ENCODE data around the gene ARMC6.

The ARMC6 gene

DNA sequence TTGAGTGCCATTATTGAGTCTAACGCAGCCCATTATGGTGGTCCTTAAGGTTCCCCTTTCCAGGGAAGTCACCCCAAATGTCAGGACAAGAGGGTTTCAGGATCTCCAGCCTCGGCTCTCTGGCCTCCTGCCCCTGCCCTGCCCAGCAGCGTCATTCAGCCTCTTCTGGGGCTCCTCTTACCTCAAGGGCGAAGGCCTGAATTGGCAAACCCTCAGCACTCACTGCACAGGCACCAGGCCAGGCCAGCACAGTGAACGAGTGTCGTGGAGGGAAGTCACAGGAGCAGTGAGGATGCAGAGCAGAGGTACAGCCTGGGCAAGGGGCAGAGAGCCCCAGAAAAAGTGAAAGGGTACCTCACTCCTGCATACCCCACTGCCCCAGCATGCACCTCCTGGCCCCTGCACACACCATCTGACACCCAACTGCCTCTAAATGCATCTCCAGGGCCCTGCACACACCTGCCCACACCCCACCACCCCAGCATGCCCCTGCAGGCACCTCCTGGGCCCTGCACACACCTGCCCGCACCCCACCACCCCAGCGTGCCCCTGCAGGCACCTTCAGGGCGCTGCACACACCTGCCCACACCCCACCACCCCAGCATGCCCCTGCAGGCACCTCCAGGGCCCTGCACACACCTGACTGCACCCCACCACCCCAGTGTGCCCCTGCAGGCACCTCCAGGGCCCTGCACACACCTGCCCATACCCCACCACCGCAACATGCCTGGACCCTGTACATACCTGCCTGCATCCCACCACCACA, 50.2 kb downstream of the ARMC6 start:
- Histone ChIP-seq H3K27ac (ENCODE audit: low read length) (no peak overlapping the region), H3K4me3 (ENCODE audit: low read length) (no peak overlapping the region), H3K36me3 (replicated peaks; ENCODE audit: insufficient read depth, low read length) (no peaks in the 10 kb centered on the region), H3F3A (ENCODE audit: insufficient read depth, low read length) (no peaks in the 10 kb centered on the region), H2AFZ (ENCODE audit: low read length) (no peak overlapping the region), H4K20me1 (ENCODE audit: insufficient read depth, low read length) (no peaks in the 10 kb centered on the region), H3K27me3 (replicated peaks; ENCODE audit: insufficient read depth, low read length) (no peaks in the 10 kb centered on the region), H3K9me3 (replicated peaks; ENCODE audit: insufficient read depth, low read length) (no peaks in the 10 kb centered on the region), H3K9ac (ENCODE audit: low read length) (no peak overlapping the region), H3K9me2 (replicated peaks; ENCODE audit: insufficient read depth, low read length) (no peaks in the 10 kb centered on the region), H3K79me2 (ENCODE audit: low read length) (peaks cover 54% of the 10 kb centered on the region), H3K4me2 (ENCODE audit: low read depth, low read length) (no peak overlapping the region), H3K4me1 (ENCODE audit: low read length) (no peaks in the 10 kb centered on the region)
- TF ChIP-seq EZH2phosphoT487 (IDR thresholded peaks at IDR 0.05; ENCODE audit: low read length) (no peak), EZH2 (optimal IDR thresholded peaks at IDR 0.05; ENCODE audit: low read depth, low read length) (no peak)
- TF ChIP-seq, protein P1, sequence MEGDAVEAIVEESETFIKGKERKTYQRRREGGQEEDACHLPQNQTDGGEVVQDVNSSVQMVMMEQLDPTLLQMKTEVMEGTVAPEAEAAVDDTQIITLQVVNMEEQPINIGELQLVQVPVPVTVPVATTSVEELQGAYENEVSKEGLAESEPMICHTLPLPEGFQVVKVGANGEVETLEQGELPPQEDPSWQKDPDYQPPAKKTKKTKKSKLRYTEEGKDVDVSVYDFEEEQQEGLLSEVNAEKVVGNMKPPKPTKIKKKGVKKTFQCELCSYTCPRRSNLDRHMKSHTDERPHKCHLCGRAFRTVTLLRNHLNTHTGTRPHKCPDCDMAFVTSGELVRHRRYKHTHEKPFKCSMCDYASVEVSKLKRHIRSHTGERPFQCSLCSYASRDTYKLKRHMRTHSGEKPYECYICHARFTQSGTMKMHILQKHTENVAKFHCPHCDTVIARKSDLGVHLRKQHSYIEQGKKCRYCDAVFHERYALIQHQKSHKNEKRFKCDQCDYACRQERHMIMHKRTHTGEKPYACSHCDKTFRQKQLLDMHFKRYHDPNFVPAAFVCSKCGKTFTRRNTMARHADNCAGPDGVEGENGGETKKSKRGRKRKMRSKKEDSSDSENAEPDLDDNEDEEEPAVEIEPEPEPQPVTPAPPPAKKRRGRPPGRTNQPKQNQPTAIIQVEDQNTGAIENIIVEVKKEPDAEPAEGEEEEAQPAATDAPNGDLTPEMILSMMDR (IDR thresholded peaks at IDR 0.05; ENCODE audit: low read length): no peak
- DNase-seq: no peak

DNA sequence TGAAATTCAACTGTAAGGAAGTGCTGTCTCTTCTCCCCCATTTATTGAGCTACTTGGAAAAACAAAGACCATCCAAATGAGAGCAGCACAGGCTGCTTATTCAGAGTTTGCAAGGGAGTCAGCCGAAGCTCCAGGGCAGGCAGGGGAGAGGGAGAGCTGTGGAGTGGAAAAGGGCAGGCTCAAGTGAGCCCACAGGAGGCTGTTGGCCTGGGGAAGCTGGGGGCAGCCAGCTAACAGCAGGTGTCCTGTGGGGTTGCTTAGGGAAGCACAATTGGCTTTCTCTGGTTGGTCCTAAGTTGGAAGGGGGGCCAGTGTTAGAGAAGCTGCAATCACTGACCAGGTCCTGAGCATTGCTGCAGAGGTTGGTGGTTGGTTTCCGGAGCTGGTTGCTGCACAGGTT, 54.3 kb downstream of the ARMC6 start:
- Histone ChIP-seq H3K9ac (ENCODE audit: low read length) (no peak overlapping the region), H2AFZ (ENCODE audit: low read length) (no peak overlapping the region), H3K4me1 (ENCODE audit: low read length) (no peaks in the 10 kb centered on the region), H3K36me3 (replicated peaks; ENCODE audit: insufficient read depth, low read length) (no peaks in the 10 kb centered on the region), H3K27ac (ENCODE audit: low read length) (no peak overlapping the region), H3K27me3 (replicated peaks; ENCODE audit: insufficient read depth, low read length) (no peaks in the 10 kb centered on the region), H3K4me3 (ENCODE audit: low read length) (no peak overlapping the region), H3K9me2 (replicated peaks; ENCODE audit: insufficient read depth, low read length) (no peaks in the 10 kb centered on the region), H3K9me3 (replicated peaks; ENCODE audit: insufficient read depth, low read length) (no peaks in the 10 kb centered on the region), H4K20me1 (ENCODE audit: insufficient read depth, low read length) (no peaks in the 10 kb centered on the region), H3F3A (ENCODE audit: insufficient read depth, low read length) (no peaks in the 10 kb centered on the region), H3K79me2 (ENCODE audit: low read length) (peaks cover 39% of the 10 kb centered on the region), H3K4me2 (ENCODE audit: low read depth, low read length) (no peak overlapping the region)
- no peak for TF ChIP-seq EZH2phosphoT487 (IDR thresholded peaks at IDR 0.05; ENCODE audit: low read length)
- no peak for TF ChIP-seq EZH2 (optimal IDR thresholded peaks at IDR 0.05; ENCODE audit: low read depth, low read length)
- TF ChIP-seq, protein P1 (IDR thresholded peaks at IDR 0.05; ENCODE audit: low read length): no peak
- DNase-seq: no peak

DNA sequence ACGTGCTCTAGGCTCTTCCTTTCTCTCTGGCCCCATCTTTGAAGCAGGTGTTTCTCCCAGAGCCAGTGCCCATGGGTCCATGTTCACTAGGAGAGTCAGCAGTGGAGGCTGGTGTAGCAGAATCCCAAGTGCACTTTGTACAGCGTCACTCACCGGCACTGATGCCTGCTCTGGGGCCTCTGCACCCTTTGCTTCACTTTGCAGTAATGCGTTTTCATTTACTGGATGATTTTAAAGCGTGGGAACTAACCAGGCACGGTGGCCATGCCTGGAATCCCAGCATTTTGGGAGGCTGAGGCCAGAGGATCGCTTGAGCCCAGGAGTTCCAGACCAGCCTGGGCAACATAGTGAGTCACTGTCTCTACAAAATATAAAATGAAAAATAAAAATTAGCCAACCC, 61.1 kb downstream of the ARMC6 start:
- TF ChIP-seq EZH2phosphoT487 (IDR thresholded peaks at IDR 0.05; ENCODE audit: low read length) (no peak), EZH2 (optimal IDR thresholded peaks at IDR 0.05; ENCODE audit: low read depth, low read length) (no peak)
- TF ChIP-seq, protein P1 (IDR thresholded peaks at IDR 0.05; ENCODE audit: low read length): no peak
- no peak overlapping the region for H3K4me2 ChIP-seq (ENCODE audit: low read depth, low read length)
- no peak overlapping the region for H3K27ac ChIP-seq (ENCODE audit: low read length)

More for the DNA sequence above, 61.1 kb downstream of the ARMC6 start:
- Histone ChIP-seq H2AFZ (ENCODE audit: low read length) (no peak overlapping the region), H3K9me2 (replicated peaks; ENCODE audit: insufficient read depth, low read length) (no peaks in the 10 kb centered on the region), H3K9ac (ENCODE audit: low read length) (no peak overlapping the region), H3K79me2 (ENCODE audit: low read length) (peaks cover 23% of the 10 kb centered on the region), H3K9me3 (replicated peaks; ENCODE audit: insufficient read depth, low read length) (no peaks in the 10 kb centered on the region), H3K27me3 (replicated peaks; ENCODE audit: insufficient read depth, low read length) (no peaks in the 10 kb centered on the region), H3K4me3 (ENCODE audit: low read length) (no peak overlapping the region), H4K20me1 (ENCODE audit: insufficient read depth, low read length) (no peaks in the 10 kb centered on the region), H3K4me1 (ENCODE audit: low read length) (no peaks in the 10 kb centered on the region), H3F3A (ENCODE audit: insufficient read depth, low read length) (no peaks in the 10 kb centered on the region), H3K36me3 (replicated peaks; ENCODE audit: insufficient read depth, low read length) (no peaks in the 10 kb centered on the region)
- no peak for DNase-seq

Measured in MM.1S (cell line).